GM18526 (cell line): ENCODE data around the gene CROCC2.

ENCODE experiments used
- POLR2A ChIP-seq: IDR thresholded peaks from 3 replicates; pipeline ENCODE4 v1.6.1; 2011; ENCODE audit not compliant: insufficient read length; ENCODE audit errors: extremely low read depth

Gene CROCC2

GRCh38 chr2:240885566-240885965 is 20.6 kb upstream of the CROCC2 start:
- no peak for TF ChIP-seq POLR2A

GRCh38 chr2:240886023-240886565 is 20.0 kb upstream of the CROCC2 start:
- no peak for TF ChIP-seq POLR2A

GRCh38 chr2:240886678-240887609 is 19.2 kb upstream of the CROCC2 start:
- no peak for TF ChIP-seq POLR2A

- TF ChIP-seq POLR2A, result no peak
Observed at GRCh38 chr2:240887631-240888030, 18.5 kb upstream of the CROCC2 start.

- no peak for TF ChIP-seq POLR2A
Observed at GRCh38 chr2:240888130-240888889, 17.8 kb upstream of the CROCC2 start.

GRCh38 chr2:240888890-240889573 is 17.1 kb upstream of the CROCC2 start:
- TF ChIP-seq POLR2A, result no peak

- TF ChIP-seq POLR2A, result no peak
Observed at GRCh38 chr2:240889601-240890560, 16.3 kb upstream of the CROCC2 start.

- no peak for TF ChIP-seq POLR2A
Observed at GRCh38 chr2:240890691-240891090, 15.4 kb upstream of the CROCC2 start.

- no peak for TF ChIP-seq POLR2A
Observed at GRCh38 chr2:240891492-240892340, 14.4 kb upstream of the CROCC2 start.

GRCh38 chr2:240892356-240892755 is 13.8 kb upstream of the CROCC2 start:
- no peak for TF ChIP-seq POLR2A

- no peak for TF ChIP-seq POLR2A
Observed at GRCh38 chr2:240892925-240893324, 13.2 kb upstream of the CROCC2 start.

- TF ChIP-seq POLR2A, result no peak
Observed at GRCh38 chr2:240893363-240893844, 12.7 kb upstream of the CROCC2 start.

- no peak for TF ChIP-seq POLR2A
Observed at GRCh38 chr2:240894006-240894405, 12.1 kb upstream of the CROCC2 start.

GRCh38 chr2:240894836-240895558 is 11.1 kb upstream of the CROCC2 start:
- TF ChIP-seq POLR2A, result no peak
